ENCODE measurements around the gene B4GAT1. TPM values are rescaled to one million over a fixed set of nuclear protein-coding genes. Genes with fewer than 3 reads are reported as not detected.
"Not testable (repeated sequence)": the region's sequence is repeated elsewhere in the genome, so short reads cannot be mapped to it uniquely, and the experiment has no call there.

Gene B4GAT1
- total and polyA plus RNA-seq, 10 of the 15 experiments (the other 5 are each of a cell fraction or from before 2014, with no cell fraction given) = 0.55 to 11.1 (median 4.3) TPM

DNA sequence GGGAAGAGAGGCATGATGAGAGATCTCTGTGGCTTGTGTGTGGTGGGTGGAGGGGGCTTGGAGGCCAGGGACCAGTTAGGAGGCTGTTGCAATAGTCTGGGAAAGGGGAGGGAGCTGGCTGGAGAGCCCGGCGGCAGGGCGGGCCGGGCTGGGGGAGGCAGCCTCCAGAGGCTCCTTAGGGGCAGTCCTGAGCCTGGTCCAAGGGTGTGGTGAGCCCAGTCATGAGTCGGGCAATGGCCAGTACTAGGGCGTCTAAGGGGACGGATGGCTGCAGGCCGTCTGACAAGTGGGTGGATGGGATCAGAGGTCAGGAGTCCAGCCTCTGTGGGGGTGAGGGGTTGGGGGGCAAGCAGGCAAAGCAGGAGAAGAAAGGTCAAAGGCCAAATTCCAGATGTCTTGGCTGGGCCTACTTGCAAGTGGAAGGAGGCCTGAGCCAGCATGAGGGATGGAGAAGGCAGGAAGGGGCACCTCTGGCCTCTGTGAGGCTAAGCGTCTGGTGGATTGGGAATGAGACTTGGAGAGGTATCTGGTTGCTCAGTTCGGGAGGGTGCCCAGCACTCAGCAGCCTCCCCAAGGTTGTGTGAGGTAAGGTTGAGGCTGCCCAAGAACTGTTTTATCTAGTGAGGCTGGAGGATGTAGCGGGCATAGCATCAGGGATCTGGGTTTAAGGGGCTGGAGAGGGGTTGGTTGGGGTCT, 24.5 kb downstream of the B4GAT1 start:
- no peaks in the 10 kb centered on the region; a peak in 1 of 4 replicates for H3K27me3 ChIP-seq (replicated peaks in 1 of 2; ENCODE audit: control insufficient read depth in 2 of 2, insufficient read depth in 2 of 2, low read length in 1 of 2)
- POLR2A ChIA-PET = no interaction called here
- H2AFZ ChIP-seq (ENCODE audit: control insufficient read depth, low read depth, low read length) = no peak overlapping the region
- CTCF ChIA-PET = interaction anchor here (1.9 kb wide), 1 partner anchor 10 kb away, joined by 8 read pairs; no protein-coding TSS in a partner anchor
- TF ChIP-seq NFYA (IDR thresholded peaks at IDR 0.05; ENCODE audit: borderline replicate concordance, low read depth, low read length) = no peak
- TF ChIP-seq ZNF622 (IDR thresholded peaks at IDR 0.05) = no peak
- no peak for FAIRE-seq
- H3K9ac ChIP-seq (ENCODE audit: control insufficient read depth, insufficient read depth, low read length) = no peak overlapping the region
- peaks cover 10% of the 10 kb centered on the region for H3K4me1 ChIP-seq (ENCODE audit: control insufficient read depth, insufficient read depth, low read length)
- H3K79me2 ChIP-seq (ENCODE audit: control insufficient read depth, insufficient read depth, low read length) = no peaks in the 10 kb centered on the region
- no peaks in the 10 kb centered on the region for H3K36me3 ChIP-seq (ENCODE audit: control insufficient read depth in 2 of 2, insufficient read depth in 2 of 2, low read length in 1 of 2)
- intact Hi-C loops (cut with micrococcal nuclease; ENCODE audit: unreplicated experiment) (no loop called here), in situ Hi-C loops (cut with MboI) (no loop called here)
- no peak overlapping the region for H3K4me3 ChIP-seq
- RAD21 ChIA-PET (ENCODE audit: unreplicated experiment) = interaction anchor here (1.5 kb wide), 1 partner anchor 10 kb away, joined by 5 read pairs; no protein-coding TSS in a partner anchor
- BruUV-seq (replicated peaks) = no TSS peak
- H4K20me1 ChIP-seq (ENCODE audit: control insufficient read depth, insufficient read depth) = no peaks in the 10 kb centered on the region
- H3K9me3 ChIP-seq (replicated peaks; ENCODE audit: control insufficient read depth, insufficient read depth, low read length) = no peaks in the 10 kb centered on the region; the same call in 2 of the 3 replicates
- WGBS (ENCODE audit: insufficient coverage, insufficient replicate concordance, low lambda C conversion rate, missing lambda C conversion rate) = 54% methylated on average over 11 of the region's 11 CpGs
- ATAC-seq = no peak
- SMC1A ChIA-PET (ENCODE audit: uncharacterized antibody, unreplicated experiment) = no interaction called here
- H3K27ac ChIP-seq (ENCODE audit: control insufficient read depth, insufficient read depth) = no peak overlapping the region
- no peak for DNase-seq (ENCODE audit: low read depth, low spot score)
- H3K4me2 ChIP-seq (ENCODE audit: control insufficient read depth, insufficient read depth) = no peak overlapping the region

DNA sequence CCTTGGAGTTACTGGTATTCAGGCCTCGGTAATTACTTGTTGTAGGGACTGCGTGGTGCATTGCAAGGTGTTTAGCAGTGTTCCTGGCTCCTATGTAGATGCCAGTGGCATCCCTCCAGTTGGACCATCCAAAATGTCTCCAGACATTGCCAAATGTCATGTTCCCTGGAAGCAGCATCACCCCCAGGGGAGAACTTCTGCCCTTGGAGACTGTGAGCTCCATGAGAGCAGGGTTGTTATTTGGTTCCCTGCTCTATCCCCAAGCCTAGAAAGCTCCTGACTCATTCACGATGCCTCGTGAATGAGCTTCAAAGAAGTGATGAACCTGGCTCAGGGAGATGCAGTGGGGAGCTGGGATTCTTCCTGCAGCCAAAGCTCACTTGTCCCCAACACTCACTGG, 25.8 kb downstream of the B4GAT1 start:
- ChIA-PET RAD21 (ENCODE audit: unreplicated experiment) (interaction anchor here (1.5 kb wide), 1 partner anchor 9 kb away, joined by 5 read pairs; no protein-coding TSS in a partner anchor), POLR2A (no interaction called here), CTCF (interaction anchor here (1.9 kb wide), 1 partner anchor 9 kb away, joined by 8 read pairs; no protein-coding TSS in a partner anchor), SMC1A (ENCODE audit: uncharacterized antibody, unreplicated experiment) (interaction anchor here (1.0 kb wide), 1 partner anchor 9 kb away, joined by 3 read pairs; no protein-coding TSS in a partner anchor)
- no peak for TF ChIP-seq RELA (IDR thresholded peaks at IDR 0.05; ENCODE audit: borderline replicate concordance, partially characterized antibody)
- TF ChIP-seq EP300 (IDR thresholded peaks at IDR 0.05; ENCODE audit: borderline replicate concordance in 1 of 2, control insufficient read depth in 1 of 2, low read depth in 2 of 2, low read length in 2 of 2) = no peak
- intact Hi-C loops (cut with micrococcal nuclease; ENCODE audit: unreplicated experiment) = no loop called here
- ATAC-seq (no peak), DNase-seq (ENCODE audit: low read depth, low spot score) (no peak), FAIRE-seq (no peak)
- Histone ChIP-seq H4K20me1 (ENCODE audit: control insufficient read depth, insufficient read depth) (no peaks in the 10 kb centered on the region), H3K36me3 (ENCODE audit: control insufficient read depth in 2 of 2, insufficient read depth in 2 of 2, low read length in 1 of 2) (no peaks in the 10 kb centered on the region), H2AFZ (ENCODE audit: control insufficient read depth, low read depth, low read length) (no peak overlapping the region), H3K27ac (ENCODE audit: control insufficient read depth, insufficient read depth) (no peak overlapping the region), H3K4me1 (ENCODE audit: control insufficient read depth, insufficient read depth, low read length) (peaks cover 18% of the 10 kb centered on the region), H3K9me3 (replicated peaks; ENCODE audit: control insufficient read depth, insufficient read depth, low read length) (no peaks in the 10 kb centered on the region; the same call in 2 of the 3 replicates), H3K79me2 (ENCODE audit: control insufficient read depth, insufficient read depth, low read length) (no peaks in the 10 kb centered on the region), H3K4me2 (ENCODE audit: control insufficient read depth, insufficient read depth) (no peak overlapping the region), H3K9ac (ENCODE audit: control insufficient read depth, insufficient read depth, low read length) (no peak overlapping the region), H3K4me3 (no peak overlapping the region), H3K27me3 (replicated peaks in 1 of 2; ENCODE audit: control insufficient read depth in 2 of 2, insufficient read depth in 2 of 2, low read length in 1 of 2) (no peaks in the 10 kb centered on the region; a peak in 1 of 4 replicates)
- in situ Hi-C loops (cut with MboI) = no loop called here
- 80% methylated on average over 4 of the region's 4 CpGs for WGBS (ENCODE audit: insufficient coverage, insufficient replicate concordance, low lambda C conversion rate, missing lambda C conversion rate)
- no TSS peak for BruUV-seq (replicated peaks)

DNA sequence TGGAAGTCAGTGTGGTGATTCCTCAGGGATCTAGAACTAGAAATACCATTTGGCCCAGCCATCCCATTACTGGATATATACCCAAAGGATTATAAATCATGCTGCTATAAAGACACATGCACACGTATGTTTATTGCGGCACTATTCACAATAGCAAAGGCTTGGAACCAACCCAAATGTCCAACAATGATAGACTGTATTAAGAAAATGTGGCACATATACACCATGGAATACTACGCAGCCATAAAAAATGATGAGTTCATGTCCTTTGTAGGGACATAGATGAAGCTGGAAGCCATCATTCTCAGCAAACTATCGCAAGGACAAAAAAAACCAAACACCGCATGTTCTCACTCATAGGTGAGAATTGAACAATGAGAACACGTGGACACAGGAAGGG, 26.7 kb downstream of the B4GAT1 start:
- POLR2A ChIA-PET; H3K4me2 ChIP-seq (ENCODE audit: control insufficient read depth, insufficient read depth): not testable (repeated sequence)

More for the DNA sequence above, 26.7 kb downstream of the B4GAT1 start:
- H3K36me3 ChIP-seq (ENCODE audit: control insufficient read depth in 2 of 2, insufficient read depth in 2 of 2, low read length in 1 of 2); H2AFZ ChIP-seq (ENCODE audit: control insufficient read depth, low read depth, low read length); H3K4me3 ChIP-seq; BruUV-seq (replicated peaks); H3K27me3 ChIP-seq (replicated peaks in 1 of 2; ENCODE audit: control insufficient read depth in 2 of 2, insufficient read depth in 2 of 2, low read length in 1 of 2); DNase-seq (ENCODE audit: low read depth, low spot score); H3K9me3 ChIP-seq (replicated peaks; ENCODE audit: control insufficient read depth, insufficient read depth, low read length); H3K79me2 ChIP-seq (ENCODE audit: control insufficient read depth, insufficient read depth, low read length); in situ Hi-C loops (cut with MboI); intact Hi-C loops (cut with micrococcal nuclease; ENCODE audit: unreplicated experiment); H3K27ac ChIP-seq (ENCODE audit: control insufficient read depth, insufficient read depth); RAD21 ChIA-PET (ENCODE audit: unreplicated experiment); ATAC-seq; SMC1A ChIA-PET (ENCODE audit: uncharacterized antibody, unreplicated experiment); CTCF ChIA-PET; FAIRE-seq; H4K20me1 ChIP-seq (ENCODE audit: control insufficient read depth, insufficient read depth); H3K9ac ChIP-seq (ENCODE audit: control insufficient read depth, insufficient read depth, low read length): not testable (repeated sequence)
- WGBS (ENCODE audit: insufficient coverage, insufficient replicate concordance, low lambda C conversion rate, missing lambda C conversion rate) = 71% methylated on average over 6 of the region's 6 CpGs
- H3K4me1 ChIP-seq (ENCODE audit: control insufficient read depth, insufficient read depth, low read length) = peaks cover 18% of the 10 kb centered on the region
